ENCODE measurements around the gene USP6NL. TPM values are rescaled to one million over a fixed set of nuclear protein-coding genes. Genes with fewer than 3 reads are reported as not detected.

The USP6NL gene
- polyA plus RNA-seq, 1 of the 3 experiments (the other 2 are of a cell fraction): 8.9 TPM

- Histone ChIP-seq H3K36me3 (replicated peaks in 1 of 2; ENCODE audit: control insufficient read depth in 1 of 2, insufficient read depth in 2 of 2, low read length in 1 of 2) (no peaks in the 10 kb centered on the region), H3K79me2 (ENCODE audit: insufficient read depth) (peaks cover 21% of the 10 kb centered on the region; the same call in 1 of the 2 replicates), H3K9me3 (no peaks in the 10 kb centered on the region), H3K4me3 (ENCODE audit: low read depth in 2 of 2, low read length in 1 of 2) (no peak overlapping the region), H3K4me2 (no peak overlapping the region), H4K20me1 (ENCODE audit: insufficient read depth) (no peaks in the 10 kb centered on the region; the same call in 1 of the 2 replicates), H2AFZ (ENCODE audit: low read depth) (no peak overlapping the region), H3K27ac (ENCODE audit: low read depth in 2 of 2, low read length in 1 of 2) (no peak overlapping the region), H3K9me2 (no peaks in the 10 kb centered on the region), H3K4me1 (ENCODE audit: control insufficient read depth in 1 of 2, insufficient read depth in 2 of 2, low read depth in 1 of 2, low read length in 1 of 2) (peaks cover 6 to 7% of the 10 kb centered on the region in 2 experiments; a peak in 3 of 4 replicates), H3K27me3 (ENCODE audit: insufficient read depth) (no peaks in the 10 kb centered on the region), H3K9ac (no peak overlapping the region), H3F3A (replicated peaks; ENCODE audit: insufficient read depth) (no peaks in the 10 kb centered on the region)
- TF ChIP-seq RCOR1 (IDR thresholded peaks at IDR 0.05; ENCODE audit: low read length) (no peak), YY1 (IDR thresholded peaks at IDR 0.05; ENCODE audit: low read depth) (no peak), CHD2 (IDR thresholded peaks at IDR 0.05; ENCODE audit: low read length, partially characterized antibody) (no peak), MXI1 (IDR thresholded peaks at IDR 0.05; ENCODE audit: low read depth, low read length) (no peak), ZBTB33 (IDR thresholded peaks at IDR 0.05; ENCODE audit: borderline replicate concordance, low read depth) (no peak), USF2 (IDR thresholded peaks at IDR 0.05; ENCODE audit: borderline replicate concordance, low read depth, low read length) (no peak), RFX5 (IDR thresholded peaks at IDR 0.05; ENCODE audit: low read length) (no peak), RAD21 (IDR thresholded peaks at IDR 0.05; ENCODE audit: low read length) (no peak), CTCF (IDR thresholded peaks at IDR 0.05) (no peak), TAF1 (IDR thresholded peaks at IDR 0.05; ENCODE audit: borderline replicate concordance, low read depth, low read length) (no peak), JUND (IDR thresholded peaks at IDR 0.05) (no peak), EP300 (IDR thresholded peaks at IDR 0.05; ENCODE audit: borderline replicate concordance in 1 of 2, low read depth in 1 of 2, low read length in 1 of 2) (no peak), GABPA (IDR thresholded peaks at IDR 0.05; ENCODE audit: low read depth) (no peak), EZH2phosphoT487 (IDR thresholded peaks at IDR 0.05; ENCODE audit: borderline replicate concordance, low read depth) (no peak), FOXM1 (IDR thresholded peaks at IDR 0.05; ENCODE audit: low read depth) (no peak), FOXJ3 (CRISPR knock-in tag; IDR thresholded peaks at IDR 0.05) (no peak), ELF1 (IDR thresholded peaks at IDR 0.05) (no peak)
- TF ChIP-seq, protein P1, sequence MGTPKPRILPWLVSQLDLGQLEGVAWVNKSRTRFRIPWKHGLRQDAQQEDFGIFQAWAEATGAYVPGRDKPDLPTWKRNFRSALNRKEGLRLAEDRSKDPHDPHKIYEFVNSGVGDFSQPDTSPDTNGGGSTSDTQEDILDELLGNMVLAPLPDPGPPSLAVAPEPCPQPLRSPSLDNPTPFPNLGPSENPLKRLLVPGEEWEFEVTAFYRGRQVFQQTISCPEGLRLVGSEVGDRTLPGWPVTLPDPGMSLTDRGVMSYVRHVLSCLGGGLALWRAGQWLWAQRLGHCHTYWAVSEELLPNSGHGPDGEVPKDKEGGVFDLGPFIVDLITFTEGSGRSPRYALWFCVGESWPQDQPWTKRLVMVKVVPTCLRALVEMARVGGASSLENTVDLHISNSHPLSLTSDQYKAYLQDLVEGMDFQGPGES (IDR thresholded peaks at IDR 0.05; ENCODE audit: low read depth, low read length): no peak
- TF ChIP-seq, protein P2, sequence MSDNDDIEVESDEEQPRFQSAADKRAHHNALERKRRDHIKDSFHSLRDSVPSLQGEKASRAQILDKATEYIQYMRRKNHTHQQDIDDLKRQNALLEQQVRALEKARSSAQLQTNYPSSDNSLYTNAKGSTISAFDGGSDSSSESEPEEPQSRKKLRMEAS (IDR thresholded peaks at IDR 0.05; ENCODE audit: low read depth): no peak
- TF ChIP-seq, protein P3, sequence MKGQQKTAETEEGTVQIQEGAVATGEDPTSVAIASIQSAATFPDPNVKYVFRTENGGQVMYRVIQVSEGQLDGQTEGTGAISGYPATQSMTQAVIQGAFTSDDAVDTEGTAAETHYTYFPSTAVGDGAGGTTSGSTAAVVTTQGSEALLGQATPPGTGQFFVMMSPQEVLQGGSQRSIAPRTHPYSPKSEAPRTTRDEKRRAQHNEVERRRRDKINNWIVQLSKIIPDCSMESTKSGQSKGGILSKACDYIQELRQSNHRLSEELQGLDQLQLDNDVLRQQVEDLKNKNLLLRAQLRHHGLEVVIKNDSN (IDR thresholded peaks at IDR 0.05; ENCODE audit: borderline replicate concordance, low read depth): no peak
- DNase-seq: no peak
- 98% methylated on average over 4 of the region's 4 CpGs for WGBS (ENCODE audit: low lambda C conversion rate)
- CTCF ChIA-PET: interaction anchor here (0.9 to 2.0 kb wide), 4 partner anchors 15 to 225 kb away, joined by 3 to 6 read pairs (median 4); no protein-coding TSS in a partner anchor
- POLR2A ChIA-PET: no interaction called here
Measured at GRCh38 chr10:11532306-11532705, 79.1 kb downstream of the USP6NL start.
